Right lobe of liver (tissue), 6 donors: ENCODE measurements around the gene CCDC141. TPM values are rescaled to one million over a fixed set of nuclear protein-coding genes. Genes with fewer than 3 reads are reported as not detected.

ENCODE experiments used
- ATAC-seq, 4 donors: fragments of 200-7000 bp; cut with Tn5 transposase; one replicate each; pipeline ENCODE4 v1.9.1; 2020; ENCODE audit warnings: mild to moderate bottlenecking in 4 of 4, moderate library complexity in 4 of 4
- DNase-seq, 3 donors: peaks; one replicate each; pipeline ENCODE4 v3.0.0-alpha.2; 2020
- H3K27ac ChIP-seq, 3 donors: fragments of 200-600 bp; one replicate each; pipeline ENCODE4 v1.8.0; 2022
- H3K27me3 ChIP-seq, 2 donors: fragments of 200-600 bp; one replicate each; pipeline ENCODE4 v1.8.0; 2022
- H3K36me3 ChIP-seq, 4 donors: fragments of 200-600 bp; sonication (generic) in 1 of 4; one replicate each; pipeline versions ENCODE4 v1.5.1 to v1.8.0; 2017 to 2022; ENCODE audit warnings: control low read depth in 1 of 4
- H3K4me1 ChIP-seq, 4 donors: fragments of 200-600 bp; sonication (generic) in 1 of 4; one replicate each; pipeline versions ENCODE4 v1.5.1 to v1.8.0; 2017 to 2022; ENCODE audit warnings: control low read depth in 1 of 4
- H3K4me3 ChIP-seq, 3 donors: fragments of 200-600 bp; one replicate each; pipeline ENCODE4 v1.8.0; 2022
- H3K9me3 ChIP-seq, 4 donors: fragments of 200-600 bp; sonication (generic) in 1 of 4; one replicate each; pipeline versions ENCODE4 v1.5.1 to v1.8.0; 2017 to 2022; ENCODE audit warnings: control low read depth in 1 of 4
- CTCF ChIP-seq, 4 donors: fragments of 200-600 bp in 3 of 4; fragments of 450-650 bp in 1 of 4; IDR thresholded peaks; one replicate each; pipeline versions ENCODE4 v1.5.1 to v1.8.0; 2016 to 2022; ENCODE audit warnings: antibody characterized with exemption in 4 of 4, mild to moderate bottlenecking in 2 of 4
- POLR2A ChIP-seq: fragments of 450-650 bp; IDR thresholded peaks from one replicate; pipeline ENCODE4 v1.6.1; 2017; ENCODE audit warnings: antibody characterized with exemption, mild to moderate bottlenecking
- WGBS: methylation state at CpG from one replicate; pipeline ENCODE4 v1.1.6; 2018; ENCODE audit warnings: low coverage, low lambda C conversion rate; ENCODE audit not compliant: insufficient coverage; ENCODE audit errors: missing lambda C conversion rate; 5-methylcytosine and 5-hydroxymethylcytosine counted together
- intact Hi-C, 2 donors: fragments of 100-400 bp; cut with DNase I; formaldehyde crosslinking; loops; one replicate each; pipeline versions ENCODE4 v1.11.2 to v1.14.1; 2022
- total RNA-seq, 6 experiments: library from RNA; depleted of rRNA in 2 of 6; stranded (reverse); fragments of >200 nt in 2 of 6; fragmentation: NEBNext Ultra II Directional in 3 of 6; extraction: Animal tissue kit (Norgen Biotek cat#: 25700) in 3 of 6; gene quantifications; one replicate each; pipeline versions ENCODE4 v1.1.0 to v1.2.4, GENCODE V29; 2016 to 2023
- donor health status: DM: no; HTN: yes; CAD: no.
- donor health status: DM: no; HTN: no; CAD: no.
- donor health status: DM: no; HTN: no; CAD: no.
- donor health status: DM: no; HTN: yes; CAD: no.
- donor health status: DM: no; HTN: yes; CAD: no.

CCDC141 gene
- total RNA-seq, 6 experiments from 2014 or later, result 0.20 to 0.98 (median 0.58) TPM

DNA sequence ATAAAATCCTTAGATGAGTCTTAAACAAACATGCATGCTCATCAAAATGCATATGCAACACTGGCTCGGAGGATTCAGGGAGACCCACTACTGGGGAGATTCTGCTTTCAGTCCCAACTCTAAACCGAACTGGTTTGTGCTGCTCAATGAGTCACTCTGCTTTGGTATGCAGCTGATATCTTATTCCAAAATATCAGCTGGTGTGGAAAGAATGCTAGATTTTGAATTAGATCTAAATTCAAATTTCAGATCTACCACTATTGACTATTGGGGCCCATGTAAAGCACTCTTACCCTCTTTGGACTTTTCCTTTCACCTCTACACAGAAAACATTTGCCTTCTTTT lies 203.5 kb downstream of the CCDC141 start:
- TF ChIP-seq POLR2A, result no peak
- no peak for TF ChIP-seq CTCF (IDR thresholded peaks at IDR 0.05)
- ATAC-seq, result no peak
- no peak for DNase-seq
- H3K27ac ChIP-seq, result no peak overlapping the region
- H3K4me1 ChIP-seq, result no peaks in the 10 kb centered on the region
- WGBS, result 46% methylated on average over 2 of the region's 2 CpGs
- H3K9me3 ChIP-seq, result no peaks in the 10 kb centered on the region
- no peak overlapping the region for H3K4me3 ChIP-seq
- intact Hi-C loops, result no loop called here
- H3K27me3 ChIP-seq, result no peaks in the 10 kb centered on the region
- H3K36me3 ChIP-seq, result no peaks in the 10 kb centered on the region

GRCh38 chr2:178845566-178846457 lies 204.1 kb downstream of the CCDC141 start:
- DNase-seq (no peak), ATAC-seq (no peak)
- no peak overlapping the region for H3K4me3 ChIP-seq
- H3K9me3 ChIP-seq, result no peaks in the 10 kb centered on the region
- no peak for TF ChIP-seq CTCF (IDR thresholded peaks at IDR 0.05)
- no peak for TF ChIP-seq POLR2A
- H3K36me3 ChIP-seq, result no peaks in the 10 kb centered on the region
- WGBS, result 37% methylated on average over 2 of the region's 2 CpGs
- intact Hi-C loops, result no loop called here
- H3K27ac ChIP-seq, result no peak overlapping the region
- no peaks in the 10 kb centered on the region for H3K27me3 ChIP-seq
- no peaks in the 10 kb centered on the region for H3K4me1 ChIP-seq

GRCh38 chr2:178844701-178845100 lies 205.2 kb downstream of the CCDC141 start:
- Histone ChIP-seq H3K9me3 (no peaks in the 10 kb centered on the region), H3K27me3 (no peaks in the 10 kb centered on the region), H3K36me3 (no peaks in the 10 kb centered on the region), H3K27ac (no peak overlapping the region), H3K4me3 (no peak overlapping the region), H3K4me1 (no peaks in the 10 kb centered on the region)
- no peak for DNase-seq
- intact Hi-C loops, result no loop called here
- no peak for TF ChIP-seq POLR2A
- TF ChIP-seq CTCF (IDR thresholded peaks at IDR 0.05), result no peak
- ATAC-seq, result no peak
- WGBS, result 57% methylated on average over 2 of the region's 2 CpGs

- no peak overlapping the region for H3K4me3 ChIP-seq
- TF ChIP-seq POLR2A (no peak), CTCF (IDR thresholded peaks at IDR 0.05) (no peak)
- 41% methylated on average over 4 of the region's 4 CpGs for WGBS
- no peaks in the 10 kb centered on the region for H3K9me3 ChIP-seq
- H3K27me3 ChIP-seq, result no peaks in the 10 kb centered on the region
- no peak for ATAC-seq
- H3K27ac ChIP-seq, result no peak overlapping the region
- no peaks in the 10 kb centered on the region for H3K4me1 ChIP-seq
- DNase-seq, result no peak
- intact Hi-C loops, result no loop called here
- no peaks in the 10 kb centered on the region for H3K36me3 ChIP-seq
Observed at GRCh38 chr2:178844269-178844668, 205.7 kb downstream of the CCDC141 start.
